Neural crest cell (in vitro differentiated cells): ENCODE data around the gene CHST4. TPM values are rescaled to one million over a fixed set of nuclear protein-coding genes. Genes with fewer than 3 reads are reported as not detected.

Source experiments
- DNase-seq: peaks from one replicate; pipeline ENCODE4 v3.0.0; 2021; ENCODE audit warnings: low read depth, mixed read lengths, low spot score
- H3K27ac Mint-ChIP-seq: one replicate; pipeline ENCODE4 v1.8.0; 2021; ENCODE audit warnings: mild to moderate bottlenecking, mixed read lengths; ENCODE audit not compliant: unreplicated experiment
- H3K27me3 Mint-ChIP-seq: 2 replicates; pipeline ENCODE4 v1.8.0; 2021; ENCODE audit warnings: low read depth, mild to moderate bottlenecking, mixed read lengths
- H3K36me3 Mint-ChIP-seq: 2 replicates; pipeline ENCODE4 v1.8.0; 2021; ENCODE audit warnings: low read depth, mild to moderate bottlenecking, mixed read lengths
- H3K4me1 Mint-ChIP-seq: 2 replicates; pipeline ENCODE4 v1.8.0; 2021; ENCODE audit warnings: mixed read lengths
- H3K4me3 Mint-ChIP-seq: one replicate; pipeline ENCODE4 v1.8.0; 2021; ENCODE audit warnings: mild to moderate bottlenecking, mixed read lengths
- H3K9me3 Mint-ChIP-seq: 2 replicates; pipeline ENCODE4 v1.8.0; 2021; ENCODE audit warnings: mixed read lengths
- total RNA-seq: library from RNA; stranded (reverse); gene quantifications from 2 replicates; pipeline ENCODE4 v1.2.1, GENCODE V29; 2021
- TF ChIP-seq, protein P1 (sequence below): fragments of 200-600 bp; sonication (generic); conservative IDR thresholded peaks from 2 replicates; pipeline ENCODE4 v1.5.0; 2021; ENCODE audit warnings: antibody characterized with exemption, mild to moderate bottlenecking

Gene CHST4
- total RNA-seq, 1 donor from 2014 or later, result not detected

GRCh38 chr16:71537643-71538042, 11.4 kb downstream of the CHST4 start:
- DNase-seq, result peak; percentile 5
- Mint-ChIP-seq H3K4me1 (peaks cover 3% of the 10 kb centered on the region), H3K27me3 (peaks cover 36% of the 10 kb centered on the region), H3K36me3 (no peaks in the 10 kb centered on the region), H3K9me3 (no peaks in the 10 kb centered on the region), H3K4me3 (no peak overlapping the region), H3K27ac (no peak overlapping the region)
- TF ChIP-seq, protein P1, sequence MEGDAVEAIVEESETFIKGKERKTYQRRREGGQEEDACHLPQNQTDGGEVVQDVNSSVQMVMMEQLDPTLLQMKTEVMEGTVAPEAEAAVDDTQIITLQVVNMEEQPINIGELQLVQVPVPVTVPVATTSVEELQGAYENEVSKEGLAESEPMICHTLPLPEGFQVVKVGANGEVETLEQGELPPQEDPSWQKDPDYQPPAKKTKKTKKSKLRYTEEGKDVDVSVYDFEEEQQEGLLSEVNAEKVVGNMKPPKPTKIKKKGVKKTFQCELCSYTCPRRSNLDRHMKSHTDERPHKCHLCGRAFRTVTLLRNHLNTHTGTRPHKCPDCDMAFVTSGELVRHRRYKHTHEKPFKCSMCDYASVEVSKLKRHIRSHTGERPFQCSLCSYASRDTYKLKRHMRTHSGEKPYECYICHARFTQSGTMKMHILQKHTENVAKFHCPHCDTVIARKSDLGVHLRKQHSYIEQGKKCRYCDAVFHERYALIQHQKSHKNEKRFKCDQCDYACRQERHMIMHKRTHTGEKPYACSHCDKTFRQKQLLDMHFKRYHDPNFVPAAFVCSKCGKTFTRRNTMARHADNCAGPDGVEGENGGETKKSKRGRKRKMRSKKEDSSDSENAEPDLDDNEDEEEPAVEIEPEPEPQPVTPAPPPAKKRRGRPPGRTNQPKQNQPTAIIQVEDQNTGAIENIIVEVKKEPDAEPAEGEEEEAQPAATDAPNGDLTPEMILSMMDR, result peak; percentile 69

DNA sequence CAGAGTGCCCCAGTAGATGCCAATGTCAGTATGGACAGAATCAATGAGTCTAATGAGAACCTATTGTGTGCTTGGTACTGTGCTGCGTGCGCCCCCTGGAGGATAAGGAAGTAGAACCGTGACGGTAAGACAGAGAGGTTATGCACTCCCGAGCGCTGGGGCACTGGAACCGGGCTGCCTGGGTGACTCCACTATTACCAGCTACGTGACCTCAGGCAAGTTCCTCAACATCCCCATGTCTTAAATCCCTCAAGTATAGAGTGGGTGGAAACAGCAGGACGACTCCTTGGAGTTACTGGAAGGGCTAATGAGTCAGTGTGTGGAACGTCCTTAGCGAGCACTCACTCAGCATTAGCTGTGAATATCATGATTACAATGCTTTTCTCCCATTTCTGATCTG, 16.2 kb downstream of the CHST4 start:
- DNase-seq, result peak; percentile 40
- H3K4me1 Mint-ChIP-seq, result peaks cover 3% of the 10 kb centered on the region

DNA sequence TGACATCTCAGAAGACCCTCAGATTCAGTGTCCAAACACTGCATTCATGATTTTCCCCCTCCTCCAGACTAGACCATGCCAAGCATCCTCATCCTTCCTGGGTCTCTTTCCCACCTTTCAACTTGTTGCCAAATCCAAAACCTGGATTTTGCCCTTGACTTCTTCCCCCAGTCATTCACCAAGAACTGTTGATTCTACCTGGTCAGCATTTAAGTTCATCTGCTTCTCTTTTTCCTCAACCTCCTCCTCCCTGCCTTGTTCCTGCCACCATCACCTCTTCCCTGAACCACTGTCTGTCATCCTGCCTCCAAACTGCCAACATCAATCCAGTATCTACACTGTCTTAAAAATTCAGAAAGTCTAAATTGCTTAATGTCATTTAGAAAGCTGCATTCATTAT, 20.9 kb downstream of the CHST4 start:
- Mint-ChIP-seq H3K27ac (no peak overlapping the region), H3K9me3 (no peaks in the 10 kb centered on the region), H3K4me3 (no peak overlapping the region), H3K27me3 (peaks cover 26% of the 10 kb centered on the region), H3K36me3 (no peaks in the 10 kb centered on the region), H3K4me1 (peaks cover 3% of the 10 kb centered on the region)
- TF ChIP-seq, protein P1, result no peak
- no peak for DNase-seq

More for the DNA sequence above, 16.2 kb downstream of the CHST4 start:
- TF ChIP-seq, protein P1, result peak; percentile 63
- no peaks in the 10 kb centered on the region for H3K9me3 Mint-ChIP-seq
- H3K4me3 Mint-ChIP-seq, result no peak overlapping the region
- H3K36me3 Mint-ChIP-seq, result no peaks in the 10 kb centered on the region
- H3K27me3 Mint-ChIP-seq, result peaks cover 39% of the 10 kb centered on the region
- H3K27ac Mint-ChIP-seq, result no peak overlapping the region

DNA sequence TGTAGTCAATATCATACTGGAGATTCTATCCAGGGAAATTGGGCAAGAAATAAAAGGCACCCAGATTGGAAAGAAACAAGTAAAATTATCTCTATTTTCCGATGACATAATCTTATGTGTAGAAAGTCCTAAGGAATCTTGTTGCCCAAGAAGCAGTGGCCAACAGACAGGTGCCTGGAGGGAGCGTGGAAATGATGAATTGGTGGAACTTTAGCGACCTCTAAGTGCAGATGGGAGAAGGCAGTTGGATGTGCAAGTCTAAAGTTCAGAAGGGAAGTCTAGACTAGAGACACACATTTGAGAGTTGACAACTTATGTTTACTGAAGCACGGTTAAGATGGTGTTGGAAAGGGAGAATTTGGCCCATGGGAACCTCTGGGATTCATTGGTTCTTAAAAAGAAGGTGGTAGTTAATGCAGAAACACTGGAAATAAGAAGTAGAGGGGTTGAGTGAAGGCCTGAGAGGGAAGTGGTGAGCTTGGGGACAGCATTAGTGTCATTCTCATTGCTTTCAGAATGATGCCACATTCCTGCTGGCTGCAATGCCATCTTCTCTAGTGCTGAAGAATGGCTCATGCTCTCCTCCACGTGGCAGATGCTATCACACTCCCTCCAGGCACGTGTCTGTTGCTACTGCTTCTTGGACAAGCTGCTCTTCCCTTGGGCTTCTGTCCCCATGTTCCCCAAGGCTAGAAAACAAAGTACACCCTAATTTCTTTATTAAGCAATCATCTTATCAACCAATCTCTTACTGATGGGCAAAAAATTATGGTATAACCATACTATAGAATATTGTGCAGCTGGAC, 26.7 kb downstream of the CHST4 start:
- Mint-ChIP-seq H3K36me3 (no peaks in the 10 kb centered on the region), H3K27me3 (peaks cover 45% of the 10 kb centered on the region), H3K27ac (no peak overlapping the region), H3K4me3 (no peak overlapping the region), H3K4me1 (no peaks in the 10 kb centered on the region), H3K9me3 (no peaks in the 10 kb centered on the region)
- TF ChIP-seq, protein P1, result no peak
- DNase-seq, result no peak

DNA sequence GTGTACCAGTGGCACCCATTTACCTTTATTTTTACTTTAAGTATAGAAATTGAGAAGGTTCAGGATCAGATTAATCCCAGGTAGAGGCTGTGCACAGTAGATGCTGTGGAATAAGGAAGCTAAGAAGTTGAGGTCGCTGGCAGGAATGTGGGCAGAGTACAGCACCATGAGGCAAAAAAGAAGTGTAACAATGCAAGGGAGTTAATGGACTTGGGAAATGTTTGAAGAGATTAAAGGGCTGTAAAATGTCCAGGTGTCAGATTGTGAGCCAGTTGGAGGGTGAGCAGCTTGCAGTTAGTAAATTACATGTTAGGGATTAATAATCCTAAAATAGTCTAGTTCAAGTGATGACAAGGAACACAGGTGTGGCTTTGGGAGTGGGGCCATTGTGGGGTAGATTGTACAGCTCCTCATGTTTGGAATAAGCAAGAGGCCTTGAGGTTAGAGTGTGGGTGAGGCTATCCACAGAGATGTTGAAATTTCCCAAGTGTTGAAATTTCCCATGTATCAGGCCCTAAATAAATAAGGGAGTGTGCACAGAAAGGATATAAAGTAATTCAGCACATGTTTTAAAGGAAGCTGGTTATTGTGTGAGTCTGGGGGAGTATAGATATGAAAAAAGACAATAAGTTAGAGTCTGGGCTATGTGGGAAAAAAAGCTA, 29.1 kb downstream of the CHST4 start:
- peaks cover 63% of the 10 kb centered on the region for H3K27me3 Mint-ChIP-seq
- H3K9me3 Mint-ChIP-seq, result no peaks in the 10 kb centered on the region
- DNase-seq, result no peak
- H3K27ac Mint-ChIP-seq, result no peak overlapping the region
- H3K4me3 Mint-ChIP-seq, result no peak overlapping the region
- TF ChIP-seq, protein P1, result no peak
- H3K36me3 Mint-ChIP-seq, result no peaks in the 10 kb centered on the region
- H3K4me1 Mint-ChIP-seq, result no peaks in the 10 kb centered on the region
